Loucy (cell line): ENCODE measurements around the gene PRSS38.

Experiments
- H2AFZ ChIP-seq: fragments of 200-600 bp; sonication (generic); 2 replicates; pipeline ENCODE4 v1.6.0; 2016; ENCODE audit warnings: antibody characterized with exemption, mild to moderate bottlenecking, low read length, moderate library complexity
- H3F3A ChIP-seq: fragments of 200-600 bp; 2 replicates; pipeline ENCODE4 v1.6.0; 2016; ENCODE audit warnings: antibody characterized with exemption, low read depth, mild to moderate bottlenecking
- H3K27me3 ChIP-seq: fragments of 200-600 bp; sonication (generic); 2 replicates; pipeline ENCODE4 v1.6.1; 2014; ENCODE audit warnings: low read length, mild to moderate bottlenecking; ENCODE audit not compliant: insufficient read depth, poor library complexity, severe bottlenecking
- H3K36me3 ChIP-seq: fragments of 200-600 bp; sonication (generic); 2 replicates; pipeline ENCODE4 v1.6.1; 2016; ENCODE audit warnings: low read length; ENCODE audit not compliant: insufficient read depth
- H3K4me1 ChIP-seq: fragments of 200-600 bp; sonication (generic); 2 replicates; pipeline ENCODE4 v1.5.1; 2014; ENCODE audit warnings: low read length, mild to moderate bottlenecking; ENCODE audit not compliant: insufficient read depth, poor library complexity, severe bottlenecking
- H3K4me2 ChIP-seq: fragments of 200-600 bp; sonication (generic); 2 replicates; pipeline ENCODE4 v1.6.0; 2014; ENCODE audit warnings: antibody characterized with exemption, low read length, low read depth, mild to moderate bottlenecking; ENCODE audit not compliant: poor library complexity, severe bottlenecking
- H3K4me3 ChIP-seq: fragments of 200-600 bp; sonication (generic); 2 replicates; pipeline ENCODE4 v1.5.1; 2014; ENCODE audit warnings: low read length, mild to moderate bottlenecking, mixed read lengths; ENCODE audit not compliant: poor library complexity, severe bottlenecking
- H3K79me2 ChIP-seq: fragments of 200-600 bp; sonication (generic); 2 replicates; pipeline ENCODE4 v1.6.1; 2014; ENCODE audit warnings: low read length; ENCODE audit not compliant: insufficient read depth
- H3K9ac ChIP-seq: fragments of 200-600 bp; sonication (generic); 2 replicates; pipeline ENCODE4 v1.6.0; 2014; ENCODE audit warnings: mild to moderate bottlenecking, low read depth, low read length, moderate library complexity; ENCODE audit not compliant: poor library complexity, severe bottlenecking
- H3K9me2 ChIP-seq: fragments of 200-600 bp; sonication (generic); replicated peaks from 2 replicates; pipeline ENCODE4 v1.6.1; 2016; ENCODE audit warnings: low read depth, low read length, mixed read lengths
- H3K9me3 ChIP-seq: fragments of 200-600 bp; sonication (generic); 2 replicates; pipeline ENCODE4 v1.6.1; 2014; ENCODE audit warnings: mild to moderate bottlenecking, antibody characterized with exemption, low read length, low read depth; ENCODE audit not compliant: insufficient read depth
- H4K20me1 ChIP-seq: fragments of 200-600 bp; sonication (generic); 2 replicates; pipeline ENCODE4 v1.6.0; 2014; ENCODE audit warnings: antibody characterized with exemption, low read length, mild to moderate bottlenecking; ENCODE audit not compliant: insufficient read depth, poor library complexity, severe bottlenecking
- EZH2phosphoT487 ChIP-seq: fragments of 200-600 bp; IDR thresholded peaks from 2 replicates; pipeline ENCODE4 v1.6.1; 2018; ENCODE audit warnings: antibody characterized with exemption, mild to moderate bottlenecking, moderate library complexity, borderline replicate concordance
- TF ChIP-seq, protein P1 (sequence below): fragments of 200-600 bp; sonication (generic); conservative IDR thresholded peaks from 2 replicates; pipeline ENCODE4 v1.5.1; 2014; ENCODE audit warnings: mild to moderate bottlenecking, antibody characterized with exemption, low read length

The PRSS38 gene

GRCh38 chr1:227885135-227885647 lies 69.7 kb downstream of the PRSS38 start:
- Histone ChIP-seq H4K20me1 (no peaks in the 10 kb centered on the region), H3K4me1 (no peaks in the 10 kb centered on the region), H3K4me3 (no peak overlapping the region), H2AFZ (no peak overlapping the region), H3K4me2 (no peak overlapping the region), H3K9ac (no peak overlapping the region), H3K79me2 (no peaks in the 10 kb centered on the region), H3K9me3 (no peaks in the 10 kb centered on the region), H3K27me3 (no peaks in the 10 kb centered on the region), H3K9me2 (no peaks in the 10 kb centered on the region), H3K36me3 (no peaks in the 10 kb centered on the region), H3F3A (no peaks in the 10 kb centered on the region)
- TF ChIP-seq EZH2phosphoT487: no peak
- TF ChIP-seq, protein P1, sequence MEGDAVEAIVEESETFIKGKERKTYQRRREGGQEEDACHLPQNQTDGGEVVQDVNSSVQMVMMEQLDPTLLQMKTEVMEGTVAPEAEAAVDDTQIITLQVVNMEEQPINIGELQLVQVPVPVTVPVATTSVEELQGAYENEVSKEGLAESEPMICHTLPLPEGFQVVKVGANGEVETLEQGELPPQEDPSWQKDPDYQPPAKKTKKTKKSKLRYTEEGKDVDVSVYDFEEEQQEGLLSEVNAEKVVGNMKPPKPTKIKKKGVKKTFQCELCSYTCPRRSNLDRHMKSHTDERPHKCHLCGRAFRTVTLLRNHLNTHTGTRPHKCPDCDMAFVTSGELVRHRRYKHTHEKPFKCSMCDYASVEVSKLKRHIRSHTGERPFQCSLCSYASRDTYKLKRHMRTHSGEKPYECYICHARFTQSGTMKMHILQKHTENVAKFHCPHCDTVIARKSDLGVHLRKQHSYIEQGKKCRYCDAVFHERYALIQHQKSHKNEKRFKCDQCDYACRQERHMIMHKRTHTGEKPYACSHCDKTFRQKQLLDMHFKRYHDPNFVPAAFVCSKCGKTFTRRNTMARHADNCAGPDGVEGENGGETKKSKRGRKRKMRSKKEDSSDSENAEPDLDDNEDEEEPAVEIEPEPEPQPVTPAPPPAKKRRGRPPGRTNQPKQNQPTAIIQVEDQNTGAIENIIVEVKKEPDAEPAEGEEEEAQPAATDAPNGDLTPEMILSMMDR: no peak

DNA sequence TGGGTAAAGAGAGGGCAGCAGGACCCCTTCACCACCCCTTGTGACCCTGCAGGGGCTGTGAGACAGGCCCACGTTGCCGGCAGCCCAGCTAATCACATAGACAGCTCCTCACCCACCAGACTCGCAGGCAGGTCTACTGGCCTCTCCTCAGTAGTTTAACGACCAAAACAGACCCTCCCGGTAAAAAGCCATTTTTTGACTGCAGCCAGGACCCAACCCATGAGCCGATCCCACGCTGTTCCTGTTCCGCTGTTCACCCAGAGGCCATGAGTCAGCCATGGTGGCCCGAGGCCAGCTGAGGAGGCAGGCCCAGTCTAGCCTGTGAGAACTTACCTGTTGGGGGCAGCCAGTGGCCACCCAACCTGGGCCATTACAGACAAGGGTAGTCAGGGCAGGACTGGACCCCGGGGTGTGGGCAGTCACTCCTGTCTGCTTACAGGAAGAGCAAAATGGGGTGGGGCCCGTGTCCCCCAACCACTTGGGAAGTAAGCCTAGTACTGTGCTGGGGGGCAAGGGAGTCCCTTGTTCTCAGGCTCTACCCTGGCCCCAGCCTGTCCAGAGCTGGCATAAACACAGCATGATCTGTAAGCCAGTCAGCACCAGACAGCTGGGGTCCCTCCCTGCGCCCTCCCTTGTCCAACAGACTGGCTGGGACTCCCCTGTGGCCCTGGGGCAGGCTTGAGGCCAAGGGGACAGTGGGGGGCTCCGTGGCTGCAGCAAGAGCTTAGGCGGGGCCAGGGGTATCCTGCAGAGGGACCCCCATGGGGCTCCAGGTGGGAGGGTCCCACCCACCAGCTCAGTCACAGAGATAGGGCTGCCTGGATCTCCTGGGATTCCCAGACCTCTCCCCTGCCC lies 70.4 kb downstream of the PRSS38 start:
- H3K4me1 ChIP-seq: no peaks in the 10 kb centered on the region
- no peak overlapping the region for H2AFZ ChIP-seq
- no peaks in the 10 kb centered on the region for H4K20me1 ChIP-seq
- no peaks in the 10 kb centered on the region for H3F3A ChIP-seq
- no peaks in the 10 kb centered on the region for H3K27me3 ChIP-seq
- H3K4me2 ChIP-seq: no peak overlapping the region
- H3K9ac ChIP-seq: no peak overlapping the region
- no peaks in the 10 kb centered on the region for H3K36me3 ChIP-seq
- no peaks in the 10 kb centered on the region for H3K9me2 ChIP-seq
- no peaks in the 10 kb centered on the region for H3K9me3 ChIP-seq
- H3K4me3 ChIP-seq: no peak overlapping the region
- no peaks in the 10 kb centered on the region for H3K79me2 ChIP-seq
- TF ChIP-seq, protein P1: no peak
- no peak for TF ChIP-seq EZH2phosphoT487

DNA sequence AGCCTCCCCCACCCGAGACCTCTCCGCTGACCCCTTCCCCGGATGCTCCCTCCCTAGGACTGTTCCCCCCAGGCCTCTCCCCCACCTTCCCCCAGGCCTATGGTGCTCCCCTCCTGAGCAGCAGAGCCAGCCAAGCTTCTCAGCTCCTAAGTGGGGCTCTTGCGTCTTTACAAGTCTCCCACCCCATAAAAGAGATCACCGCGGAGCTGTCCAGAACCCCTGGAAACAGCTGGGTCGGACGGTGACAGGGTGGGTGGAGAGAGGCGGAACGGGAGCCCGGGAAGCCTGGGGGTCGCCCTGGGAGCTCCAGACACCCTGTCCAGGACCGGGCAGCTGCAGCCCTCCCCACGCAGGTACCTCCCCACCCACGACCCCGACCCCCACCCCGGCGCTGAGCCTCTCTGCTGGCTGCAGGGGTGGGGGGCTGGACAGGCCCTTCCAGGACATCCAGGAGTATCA lies 71.1 kb downstream of the PRSS38 start:
- Histone ChIP-seq H3K4me1 (no peaks in the 10 kb centered on the region), H3K79me2 (no peaks in the 10 kb centered on the region), H3K9me2 (no peaks in the 10 kb centered on the region), H3K9me3 (no peaks in the 10 kb centered on the region), H3K4me2 (no peak overlapping the region), H3K9ac (no peak overlapping the region), H3K27me3 (no peaks in the 10 kb centered on the region), H4K20me1 (no peaks in the 10 kb centered on the region), H3F3A (no peaks in the 10 kb centered on the region), H3K4me3 (no peak overlapping the region), H2AFZ (no peak overlapping the region), H3K36me3 (no peaks in the 10 kb centered on the region)
- TF ChIP-seq EZH2phosphoT487: no peak
- TF ChIP-seq, protein P1: no peak
